Heart left ventricle (tissue), 16 donors: ENCODE measurements around the gene HDGFL2. TPM values are rescaled to one million over a fixed set of nuclear protein-coding genes. Genes with fewer than 3 reads are reported as not detected.

Experiments used
- ATAC-seq, 4 donors: fragments of 200-7000 bp; cut with Tn5 transposase; one replicate each; pipeline ENCODE4 v1.9.1; 2020 to 2022; ENCODE audit warnings: moderate library complexity in 4 of 4, mild to moderate bottlenecking in 3 of 4, moderate number of reproducible peaks in 1 of 4
- DNase-seq, 5 donors: peaks; one replicate each; pipeline ENCODE4 v3.0.0-alpha.2; 2020
- H3K27ac ChIP-seq, 12 donors: fragments of 200-600 bp; sonication (generic) in 4 of 12; one replicate each; pipeline versions ENCODE4 v1.5.0 to v1.8.0; 2016 to 2022; ENCODE audit warnings: mild to moderate bottlenecking in 2 of 12
- H3K27me3 ChIP-seq, 9 donors: fragments of 200-600 bp; sonication (generic) in 2 of 9; one replicate each; pipeline versions ENCODE4 v1.5.1 to v1.8.0; 2016 to 2022; ENCODE audit warnings: mild to moderate bottlenecking in 3 of 9
- H3K36me3 ChIP-seq, 9 donors: fragments of 200-600 bp; sonication (generic) in 2 of 9; one replicate each; pipeline versions ENCODE4 v1.5.0 to v1.8.0; 2018 to 2022; ENCODE audit warnings: mild to moderate bottlenecking in 2 of 9
- H3K4me1 ChIP-seq, 12 donors: fragments of 200-600 bp; sonication (generic) in 4 of 12; one replicate each; pipeline versions ENCODE4 v1.5.0 to v1.8.0; 2016 to 2022; ENCODE audit warnings: mild to moderate bottlenecking in 3 of 12
- H3K4me3 ChIP-seq, 12 donors: fragments of 200-600 bp; sonication (generic) in 4 of 12; one replicate each; pipeline versions ENCODE4 v1.5.0 to v1.8.0; 2017 to 2022; ENCODE audit warnings: mild to moderate bottlenecking in 9 of 12, moderate library complexity in 4 of 12
- H3K9me3 ChIP-seq, 12 donors: fragments of 200-600 bp; sonication (generic) in 4 of 12; one replicate each; pipeline versions ENCODE4 v1.5.0 to v1.8.0; 2016 to 2022; ENCODE audit warnings: mild to moderate bottlenecking in 1 of 12
- CTCF ChIP-seq, 12 donors: fragments of 200-600 bp; sonication (generic) in 4 of 12; IDR thresholded peaks; one replicate each; pipeline versions ENCODE4 v1.5.0 to v1.8.0; 2018 to 2022; ENCODE audit warnings: antibody characterized with exemption in 12 of 12, mild to moderate bottlenecking in 5 of 12
- POLR2A ChIP-seq, 2 donors: fragments of 450-650 bp; IDR thresholded peaks; one replicate each; pipeline ENCODE4 v1.6.1; 2017; ENCODE audit warnings: antibody characterized with exemption in 2 of 2, mild to moderate bottlenecking in 2 of 2, moderate library complexity in 2 of 2
- WGBS, 4 donors: extraction: QIAGEN DNeasy Blood & Tissue Kit in 2 of 4; methylation state at CpG; one replicate each; pipeline versions ENCODE4 v1.1.5 to v1.1.7; 2013 to 2018; 5-methylcytosine and 5-hydroxymethylcytosine counted together
- intact Hi-C, 10 donors: fragments of 100-400 bp; cut with DNase I; formaldehyde crosslinking; loops; one replicate each; pipeline versions ENCODE4 v1.11.1 to v1.14.2; 2022
- polyA plus RNA-seq, 2 donors: library from polyadenylated mRNA; stranded (reverse); fragments of 200-250 nt; gene quantifications; one replicate each; pipeline ENCODE4 v1.2.3, GENCODE V29; 2013
- total RNA-seq, 9 donors: library from RNA; depleted of rRNA in 2 of 9; stranded (reverse); fragments of >200 nt in 2 of 9; fragmentation: NEBNext Ultra II Directional in 3 of 9; extraction: Animal tissue kit (Norgen Biotek cat#: 25700) in 3 of 9; gene quantifications; one replicate each; pipeline versions ENCODE4 v1.1.0 to v1.2.4, GENCODE V29; 2016 to 2023
- donor health status: ischemic (EF 13 %, LVEDD 7.1; RV severe dilation, severe dysfunction).
- donor health status: healthy with polysubstance abuse.
- donor health status: DM: no; HTN: yes; CAD: no.
- donor health status: DM: no; HTN: no; CAD: no.
- donor health status: ischemic (EF 25% LVEDD 6.9; RV normal size, moderate dysfunction).
- donor health status: ischemic (EF 25% LVEDD 5.7; RV mildly dilated, moderate dysfunction).
- donor health status: healthy.
- donor health status: DM: yes; HTN: yes; CAD: no.
- donor health status: ischemic (EF 35%, LVEDD 5.7; RV mildly dilated, moderate dysfunction).
- donor health status: nonischemic (EF 11% LVEDD 7.7; RV severe dilation, severe dysfunction).
- donor health status: DM: yes; HTN: yes; CAD: no.
- donor health status: PGD.
- donor health status: ischemic (EF 29% LVEDD 5.4; RV normal size, mild dysfunction).
- donor health status: nonischemic (EF 23%, LVEDD 6.1; RV moderate dilation, normal function).

HDGFL2 gene
- total and polyA plus RNA-seq, 11 donors, result 20.8 to 235 (median 30.7) TPM

- no peak for ATAC-seq
- no peak overlapping the region for H3K27ac ChIP-seq
- TF ChIP-seq POLR2A (IDR thresholded peaks at IDR 0.05) (no peak), CTCF (IDR thresholded peaks at IDR 0.05) (no peak)
- no peak for DNase-seq
- no peaks in the 10 kb centered on the region for H3K27me3 ChIP-seq
- H3K9me3 ChIP-seq, result no peaks in the 10 kb centered on the region
- 89 to 94% (median 93%) methylated on average over 16 to 28 of the region's 28 CpGs for WGBS, 4 donors
- H3K36me3 ChIP-seq, result peaks cover 0 to 93% (median 84%) of the 10 kb centered on the region in 9 donors
- no peak overlapping the region for H3K4me3 ChIP-seq
- intact Hi-C loops, result no loop called here
- H3K4me1 ChIP-seq, result peaks cover 0 to 12% (median 2%) of the 10 kb centered on the region in 12 donors
These were observed 24.6 kb upstream of the HDGFL2 start for GRCh38 chr19:4447327-4448146.

GRCh38 chr19:4448147-4448985 is 23.7 kb upstream of the HDGFL2 start:
- ATAC-seq (peak in 3 of 4 donors; percentile 5 to 12 (median 6)), DNase-seq (no peak)
- Histone ChIP-seq H3K36me3 (peaks cover 0 to 99% (median 92%) of the 10 kb centered on the region in 9 donors), H3K9me3 (no peaks in the 10 kb centered on the region), H3K4me1 (peaks cover 0 to 12% (median 3%) of the 10 kb centered on the region in 12 donors), H3K27me3 (no peaks in the 10 kb centered on the region), H3K4me3 (no peak overlapping the region), H3K27ac (peak overlapping the region in 7 of 12 donors; percentile 49 to 79 (median 68))
- 82 to 84% (median 83%) methylated on average over 28 to 30 of the region's 30 CpGs for WGBS, 4 donors
- TF ChIP-seq CTCF (IDR thresholded peaks at IDR 0.05) (no peak), POLR2A (IDR thresholded peaks at IDR 0.05) (no peak)
- intact Hi-C loops, result no loop called here

GRCh38 chr19:4449022-4449638 is 23.0 kb upstream of the HDGFL2 start:
- 66 to 76% (median 70%) methylated on average over 19 to 24 of the region's 24 CpGs for WGBS, 4 donors
- DNase-seq, result peak; percentile 76 to 93 (median 82)
- Histone ChIP-seq H3K4me3 (no peak overlapping the region), H3K36me3 (peaks cover 0 to 100% (median 95%) of the 10 kb centered on the region in 9 donors), H3K27me3 (no peaks in the 10 kb centered on the region), H3K27ac (peak overlapping the region in 9 of 12 donors; percentile 8 to 79 (median 61)), H3K4me1 (peaks cover 0 to 14% (median 4%) of the 10 kb centered on the region in 12 donors), H3K9me3 (no peaks in the 10 kb centered on the region)
- TF ChIP-seq POLR2A (IDR thresholded peaks at IDR 0.05) (no peak), CTCF (IDR thresholded peaks at IDR 0.05) (peak in 7 of 12 donors; percentile 9 to 34 (median 22))
- intact Hi-C loops, result no loop called here
- peak; percentile 91 to 93 (median 92) for ATAC-seq
